ENCODE data around the gene SRGAP1.

SRGAP1 gene

GRCh38 chr12:63934936-63935335 lies 90.4 kb downstream of the SRGAP1 start:
- DNase-seq, result no peak

- no peak for DNase-seq
Observed at GRCh38 chr12:63935361-63935760, 90.9 kb downstream of the SRGAP1 start.

- DNase-seq, result peak in 1 of 56 donors; percentile 24
Observed at GRCh38 chr12:63937378-63938316, 93.1 kb downstream of the SRGAP1 start.

- peak in 12 of 56 donors; percentile 22 to 59 (median 34) for DNase-seq
Observed at GRCh38 chr12:63940310-63941005, 96.0 kb downstream of the SRGAP1 start.

- DNase-seq, result no peak
Observed at GRCh38 chr12:63941166-63941800, 96.8 kb downstream of the SRGAP1 start.

GRCh38 chr12:63941879-63942278 lies 97.4 kb downstream of the SRGAP1 start:
- no peak for DNase-seq

- DNase-seq, result peak in 4 of 56 donors; percentile 10 to 19 (median 10)
Observed at GRCh38 chr12:63942464-63943241, 98.2 kb downstream of the SRGAP1 start.

GRCh38 chr12:63944034-63944579 lies 99.6 kb downstream of the SRGAP1 start:
- DNase-seq, result no peak

GRCh38 chr12:63944586-63945228 lies 100.2 kb downstream of the SRGAP1 start:
- peak in 6 of 56 donors; percentile 6 to 38 (median 14) for DNase-seq

GRCh38 chr12:63945777-63946176 lies 101.3 kb downstream of the SRGAP1 start:
- no peak for DNase-seq

GRCh38 chr12:63948211-63948610 lies 103.7 kb downstream of the SRGAP1 start:
- no peak for DNase-seq

GRCh38 chr12:63949902-63950301 lies 105.4 kb downstream of the SRGAP1 start:
- DNase-seq, result peak in 13 of 56 donors; percentile 7 to 51 (median 23)

GRCh38 chr12:63952995-63953394 lies 108.5 kb downstream of the SRGAP1 start:
- no peak for DNase-seq

GRCh38 chr12:63955831-63956666 lies 111.5 kb downstream of the SRGAP1 start:
- peak in 1 of 56 donors; percentile 28 for DNase-seq

- no peak for DNase-seq
Observed at GRCh38 chr12:63957496-63957895, 113.0 kb downstream of the SRGAP1 start.

GRCh38 chr12:63958876-63959580 lies 114.5 kb downstream of the SRGAP1 start:
- DNase-seq, result no peak

GRCh38 chr12:63961048-63961447 lies 116.5 kb downstream of the SRGAP1 start:
- no peak for DNase-seq

- no peak for DNase-seq
Observed at GRCh38 chr12:63961543-63961942, 117.0 kb downstream of the SRGAP1 start.

- no peak for DNase-seq
Observed at GRCh38 chr12:63963868-63964267, 119.4 kb downstream of the SRGAP1 start.
